ENCODE results near the gene ICAM1.

- TF ChIP-seq, protein P1, sequence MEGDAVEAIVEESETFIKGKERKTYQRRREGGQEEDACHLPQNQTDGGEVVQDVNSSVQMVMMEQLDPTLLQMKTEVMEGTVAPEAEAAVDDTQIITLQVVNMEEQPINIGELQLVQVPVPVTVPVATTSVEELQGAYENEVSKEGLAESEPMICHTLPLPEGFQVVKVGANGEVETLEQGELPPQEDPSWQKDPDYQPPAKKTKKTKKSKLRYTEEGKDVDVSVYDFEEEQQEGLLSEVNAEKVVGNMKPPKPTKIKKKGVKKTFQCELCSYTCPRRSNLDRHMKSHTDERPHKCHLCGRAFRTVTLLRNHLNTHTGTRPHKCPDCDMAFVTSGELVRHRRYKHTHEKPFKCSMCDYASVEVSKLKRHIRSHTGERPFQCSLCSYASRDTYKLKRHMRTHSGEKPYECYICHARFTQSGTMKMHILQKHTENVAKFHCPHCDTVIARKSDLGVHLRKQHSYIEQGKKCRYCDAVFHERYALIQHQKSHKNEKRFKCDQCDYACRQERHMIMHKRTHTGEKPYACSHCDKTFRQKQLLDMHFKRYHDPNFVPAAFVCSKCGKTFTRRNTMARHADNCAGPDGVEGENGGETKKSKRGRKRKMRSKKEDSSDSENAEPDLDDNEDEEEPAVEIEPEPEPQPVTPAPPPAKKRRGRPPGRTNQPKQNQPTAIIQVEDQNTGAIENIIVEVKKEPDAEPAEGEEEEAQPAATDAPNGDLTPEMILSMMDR (IDR thresholded peaks at IDR 0.05): no peak
- no peak for TF ChIP-seq POLR2AphosphoS5 (IDR thresholded peaks at IDR 0.05)
- no peak for TF ChIP-seq POLR2A (IDR thresholded peaks at IDR 0.05)
Observed at GRCh38 chr19:10243606-10244005, 27.3 kb upstream of the ICAM1 start.

Measured in prostate gland (tissue), 2 donors.